Measurements from ENCODE around the gene PLXNA2.

The PLXNA2 gene

GRCh38 chr1:208250613-208251012 is 6.4 kb upstream of the PLXNA2 start:
- Histone ChIP-seq H3K27me3 (ENCODE audit: low read depth, low read length) (peaks cover 48% of the 10 kb centered on the region), H2AFZ (ENCODE audit: low read depth, low read length) (no peak overlapping the region), H3K4me1 (ENCODE audit: low read length) (peaks cover 5% of the 10 kb centered on the region; the same call in 1 of the 2 replicates), H3K36me3 (replicated peaks; ENCODE audit: low read depth, low read length) (no peaks in the 10 kb centered on the region), H4K20me1 (ENCODE audit: insufficient read depth, low read length) (no peaks in the 10 kb centered on the region), H3K4me2 (ENCODE audit: low read length) (no peak overlapping the region), H3K9ac (ENCODE audit: low read length) (no peak overlapping the region), H3K79me2 (ENCODE audit: low read length) (no peaks in the 10 kb centered on the region), H3K9me3 (ENCODE audit: insufficient read depth, low read length) (no peaks in the 10 kb centered on the region), H3K4me3 (ENCODE audit: low read length) (no peak overlapping the region), H3K27ac (ENCODE audit: low read length) (no peak overlapping the region)
- TF ChIP-seq CTCF (IDR thresholded peaks at IDR 0.05; ENCODE audit: low read depth, low read length) (no peak), EZH2phosphoT487 (IDR thresholded peaks at IDR 0.05; ENCODE audit: low read depth) (no peak)

- no peaks in the 10 kb centered on the region for H4K20me1 ChIP-seq (ENCODE audit: insufficient read depth, low read length)
- peaks cover 37% of the 10 kb centered on the region for H3K27me3 ChIP-seq (ENCODE audit: low read depth, low read length)
- no peak overlapping the region for H3K4me3 ChIP-seq (ENCODE audit: low read length)
- no peaks in the 10 kb centered on the region for H3K79me2 ChIP-seq (ENCODE audit: low read length)
- H3K4me1 ChIP-seq (ENCODE audit: low read length) = peaks cover 14% of the 10 kb centered on the region
- no peak overlapping the region for H3K9ac ChIP-seq (ENCODE audit: low read length)
- TF ChIP-seq CTCF (IDR thresholded peaks at IDR 0.05; ENCODE audit: low read depth, low read length) = no peak
- H3K4me2 ChIP-seq (ENCODE audit: low read length) = no peak overlapping the region
- no peaks in the 10 kb centered on the region for H3K9me3 ChIP-seq (ENCODE audit: insufficient read depth, low read length)
- H2AFZ ChIP-seq (ENCODE audit: low read depth, low read length) = no peak overlapping the region
- no peak overlapping the region for H3K27ac ChIP-seq (ENCODE audit: low read length)
- H3K36me3 ChIP-seq (replicated peaks; ENCODE audit: low read depth, low read length) = no peaks in the 10 kb centered on the region
These were observed 5.0 kb upstream of the PLXNA2 start for GRCh38 chr1:208248991-208249696.

GRCh38 chr1:208248307-208248801 is 4.2 kb upstream of the PLXNA2 start:
- no peak overlapping the region for H2AFZ ChIP-seq (ENCODE audit: low read depth, low read length)
- peaks cover 14% of the 10 kb centered on the region for H3K4me1 ChIP-seq (ENCODE audit: low read length)
- peaks cover 7% of the 10 kb centered on the region; the same call in 1 of the 2 replicates for H3K79me2 ChIP-seq (ENCODE audit: low read length)
- H3K4me3 ChIP-seq (ENCODE audit: low read length) = no peak overlapping the region
- no peak for TF ChIP-seq EZH2phosphoT487 (IDR thresholded peaks at IDR 0.05; ENCODE audit: low read depth)
- no peak overlapping the region for H3K27ac ChIP-seq (ENCODE audit: low read length)
- H3K36me3 ChIP-seq (replicated peaks; ENCODE audit: low read depth, low read length) = no peaks in the 10 kb centered on the region
- H3K9ac ChIP-seq (ENCODE audit: low read length) = no peak overlapping the region
- no peaks in the 10 kb centered on the region for H3K9me3 ChIP-seq (ENCODE audit: insufficient read depth, low read length)
- peaks cover 33% of the 10 kb centered on the region for H3K27me3 ChIP-seq (ENCODE audit: low read depth, low read length)
- no peaks in the 10 kb centered on the region for H4K20me1 ChIP-seq (ENCODE audit: insufficient read depth, low read length)
- H3K4me2 ChIP-seq (ENCODE audit: low read length) = no peak overlapping the region

GRCh38 chr1:208247696-208248095 is 3.5 kb upstream of the PLXNA2 start:
- no peak overlapping the region for H3K4me3 ChIP-seq (ENCODE audit: low read length)
- no peak overlapping the region for H3K4me2 ChIP-seq (ENCODE audit: low read length)
- H3K79me2 ChIP-seq (ENCODE audit: low read length) = peaks cover 13% of the 10 kb centered on the region
- no peak overlapping the region for H2AFZ ChIP-seq (ENCODE audit: low read depth, low read length)
- H3K36me3 ChIP-seq (replicated peaks; ENCODE audit: low read depth, low read length) = no peaks in the 10 kb centered on the region
- no peak overlapping the region for H3K27ac ChIP-seq (ENCODE audit: low read length)
- H3K9ac ChIP-seq (ENCODE audit: low read length) = no peak overlapping the region
- H3K4me1 ChIP-seq (ENCODE audit: low read length) = peaks cover 18% of the 10 kb centered on the region
- peaks cover 30% of the 10 kb centered on the region for H3K27me3 ChIP-seq (ENCODE audit: low read depth, low read length)
- TF ChIP-seq CTCF (IDR thresholded peaks at IDR 0.05; ENCODE audit: low read depth, low read length) (no peak), EZH2phosphoT487 (IDR thresholded peaks at IDR 0.05; ENCODE audit: low read depth) (no peak)
- no peaks in the 10 kb centered on the region for H3K9me3 ChIP-seq (ENCODE audit: insufficient read depth, low read length)
- no peaks in the 10 kb centered on the region for H4K20me1 ChIP-seq (ENCODE audit: insufficient read depth, low read length)
